IMR-90 (cell line): ENCODE measurements around the gene SAMD9. TPM values are rescaled to one million over a fixed set of nuclear protein-coding genes. Genes with fewer than 3 reads are reported as not detected.
A peak's percentile ranks its signal among the peaks of the same experiment; 100 is the strongest.

Experiments used
- ATAC-seq: fragments of 200-7000 bp; cut with Tn5 transposase; 2 replicates; pipeline ENCODE4 v1.9.1; 2020; ENCODE audit warnings: low read depth, mild to moderate bottlenecking, moderate library complexity
- BruUV-seq: library from RNA; stranded (reverse); fragments of 400-500 nt; replicated peaks from 2 replicates; lab custom pipeline; 2021; lab: Mats Ljungman, UMichigan
- CTCF ChIA-PET: fragments of 300-600 bp; formaldehyde crosslinking; extraction: SDS; loops from one replicate; lab custom pipeline; 2021; ENCODE audit warnings: antibody characterized with exemption; lab: Yijun Ruan, JAX
- POLR2A ChIA-PET: fragments of 300-600 bp; sonication (Branson Sonifier 250); formaldehyde crosslinking; loops from one replicate; lab custom pipeline; 2022; ENCODE audit warnings: antibody characterized with exemption; ENCODE audit not compliant: unreplicated experiment; lab: Charles Lee
- DNase-seq: peaks from one replicate; pipeline ENCODE4 v3.0.0; 2013
- H2AFZ ChIP-seq: replicated peaks from 2 replicates; pipeline ENCODE3; 2013; ENCODE audit warnings: low read length, mild to moderate bottlenecking; ENCODE audit not compliant: poor library complexity
- H2AK5ac ChIP-seq: 2 replicates; pipeline ENCODE4 v1.6.1; 2013; ENCODE audit warnings: low read depth, low read length, inconsistent platforms
- H2AK9ac ChIP-seq: replicated peaks from 2 replicates; pipeline ENCODE3; 2013; ENCODE audit warnings: mild to moderate bottlenecking, low read depth, low read length, moderate library complexity; ENCODE audit not compliant: poor library complexity
- H2BK120ac ChIP-seq: 2 replicates; pipeline ENCODE4 v1.6.1; 2013; ENCODE audit warnings: low read depth, low read length, inconsistent platforms
- H2BK15ac ChIP-seq: 3 replicates; pipeline ENCODE4 v1.6.1; 2013; ENCODE audit warnings: low read depth, low read length, inconsistent platforms
- H2BK20ac ChIP-seq: 2 replicates; pipeline ENCODE4 v1.6.1; 2013; ENCODE audit warnings: low read depth, mild to moderate bottlenecking, inconsistent platforms, low read length, moderate library complexity
- H2BK5ac ChIP-seq: 2 replicates; pipeline ENCODE4 v1.6.1; 2013; ENCODE audit warnings: mild to moderate bottlenecking, low read depth, low read length, inconsistent platforms; ENCODE audit not compliant: poor library complexity, severe bottlenecking
- H3K14ac ChIP-seq: replicated peaks from 2 replicates; pipeline ENCODE4 v1.6.1; 2013; ENCODE audit warnings: low read depth, low read length, inconsistent platforms
- H3K18ac ChIP-seq: 2 replicates; pipeline ENCODE4 v1.6.1; 2013; ENCODE audit warnings: low read depth, low read length, control low read depth
- H3K23ac ChIP-seq: 2 replicates; pipeline ENCODE4 v1.6.1; 2013; ENCODE audit warnings: low read depth, low read length, inconsistent platforms
- H3K27ac ChIP-seq: 2 replicates; pipeline ENCODE4 v1.5.1; 2013; ENCODE audit warnings: mild to moderate bottlenecking, control low read depth, low read length; ENCODE audit not compliant: insufficient read depth
- H3K27me3 ChIP-seq: 2 replicates; pipeline ENCODE4 v1.6.1; 2013; ENCODE audit warnings: low read length; ENCODE audit not compliant: control insufficient read depth, insufficient read depth
- H3K36me3 ChIP-seq: 2 replicates; pipeline ENCODE4 v1.6.1; 2013; ENCODE audit warnings: low read length, mixed read lengths; ENCODE audit not compliant: control insufficient read depth, insufficient read depth
- H3K4ac ChIP-seq: 2 replicates; pipeline ENCODE4 v1.6.1; 2013; ENCODE audit warnings: low read depth, low read length, inconsistent platforms
- H3K4me1 ChIP-seq: 2 replicates; pipeline ENCODE4 v1.6.1; 2013; ENCODE audit warnings: low read length, mixed read lengths; ENCODE audit not compliant: control insufficient read depth, insufficient read depth
- H3K4me2 ChIP-seq: 2 replicates; pipeline ENCODE4 v1.6.1; 2013; ENCODE audit warnings: low read depth, mild to moderate bottlenecking, control low read depth, low read length, moderate library complexity
- H3K4me3 ChIP-seq: 2 replicates; pipeline ENCODE4 v1.5.1; 2013; ENCODE audit warnings: low read depth, mild to moderate bottlenecking, control low read depth, low read length, moderate library complexity; ENCODE audit not compliant: insufficient read depth
- H3K56ac ChIP-seq: 2 replicates; pipeline ENCODE4 v1.6.1; 2013; ENCODE audit warnings: low read length, inconsistent platforms; ENCODE audit not compliant: insufficient read depth; ENCODE audit errors: extremely low read depth
- H3K79me1 ChIP-seq, 2 experiments: 2 replicates each; pipeline ENCODE4 v1.6.1; 2013; ENCODE audit warnings: low read length in 2 of 2, inconsistent platforms in 1 of 2, low read depth in 1 of 2
- H3K9ac ChIP-seq: 2 replicates; pipeline ENCODE4 v1.6.1; 2013; ENCODE audit warnings: low read depth, low read length, control low read depth
- H3K9me1 ChIP-seq: 2 replicates; pipeline ENCODE4 v1.6.1; 2013; ENCODE audit warnings: low read length, inconsistent platforms; ENCODE audit not compliant: insufficient read depth
- H3K9me3 ChIP-seq: 2 replicates; pipeline ENCODE4 v1.6.1; 2013; ENCODE audit warnings: low read length; ENCODE audit not compliant: control insufficient read depth, insufficient read depth
- H4K20me1 ChIP-seq: 2 replicates; pipeline ENCODE4 v1.6.1; 2013; ENCODE audit warnings: low read length, inconsistent platforms; ENCODE audit not compliant: insufficient read depth
- H4K5ac ChIP-seq: 2 replicates; pipeline ENCODE4 v1.6.1; 2013; ENCODE audit warnings: mild to moderate bottlenecking, low read depth, low read length, control low read depth
- H4K8ac ChIP-seq, 2 experiments: 2 replicates each; pipeline ENCODE4 v1.6.1; 2013; ENCODE audit warnings: low read depth in 2 of 2, low read length in 2 of 2, control low read depth in 1 of 2, inconsistent platforms in 1 of 2
- H4K91ac ChIP-seq: 2 replicates; pipeline ENCODE4 v1.6.1; 2013; ENCODE audit warnings: low read depth, low read length, inconsistent platforms; ENCODE audit not compliant: insufficient read depth
- CEBPB ChIP-seq: IDR thresholded peaks from 2 replicates; pipeline ENCODE4 v1.6.1; 2012; ENCODE audit warnings: low read depth, low read length, improper control_type of control experiment
- FOS ChIP-seq: fragments of 150-350 bp; IDR thresholded peaks from 2 replicates; pipeline ENCODE4 v1.6.1; 2016; ENCODE audit warnings: low read depth, low read length
- MAFK ChIP-seq: IDR thresholded peaks from 2 replicates; pipeline ENCODE4 v1.6.1; 2012; ENCODE audit warnings: low read depth, low read length, improper control_type of control experiment
- MXI1 ChIP-seq: IDR thresholded peaks from 2 replicates; pipeline ENCODE4 v1.6.1; 2012; ENCODE audit warnings: low read depth, mild to moderate bottlenecking, low read length, moderate library complexity, borderline replicate concordance
- POLR2A ChIP-seq: IDR thresholded peaks from 2 replicates; pipeline ENCODE4 v1.6.1; 2012; ENCODE audit warnings: mild to moderate bottlenecking, low read depth, low read length
- WGBS, 2 experiments: methylation state at CpG; one replicate each; pipeline versions ENCODE4 v1.1.5 to v1.1.7; 2013; ENCODE audit warnings: missing lambda C conversion rate in 2 of 2; ENCODE audit not compliant: insufficient read length in 1 of 2; ENCODE audit errors: extremely low coverage in 2 of 2; 5-methylcytosine and 5-hydroxymethylcytosine counted together
- dilution Hi-C: fragments of 300-500 bp; cut with HindIII; formaldehyde crosslinking; loops from one replicate; pipeline ENCODE4 v1.14.3; 2018; ENCODE audit warnings: low sequenced_read_pairs; ENCODE audit not compliant: unreplicated experiment
- in situ Hi-C: fragments of 300-500 bp; cut with MboI; formaldehyde crosslinking; loops from 3 replicates; pipeline ENCODE4 v1.14.3; 2019; ENCODE audit warnings: low sequenced_read_pairs, inconsistent platforms, mixed read lengths
- intact Hi-C: fragments of 100-400 bp; cut with micrococcal nuclease; formaldehyde crosslinking; loops from 2 replicates; pipeline ENCODE4 v1.10.0; 2022
- polyA plus RNA-seq, 3 experiments: library from polyadenylated mRNA; depleted of rRNA; stranded (reverse); fragments of >200 nt; gene quantifications; 2 replicates each; pipeline ENCODE4 v1.2.3, GENCODE V29; 2012; ENCODE audit warnings: low replicate concordance in 1 of 3
- total RNA-seq: library from RNA; depleted of rRNA; stranded (reverse); fragments of >200 nt; gene quantifications from 2 replicates; pipeline ENCODE4 v1.2.3, GENCODE V29; 2012
- TF ChIP-seq, protein P1 (sequence below): fragments of 150-350 bp; IDR thresholded peaks from 2 replicates; pipeline ENCODE4 v1.6.1; 2017; ENCODE audit warnings: mild to moderate bottlenecking, antibody characterized with exemption, low read length, low read depth

Gene SAMD9
- total and polyA plus RNA-seq, 2 of the 4 experiments (the other 2 are of a cell fraction), result 1.9 to 9.5 TPM

DNA sequence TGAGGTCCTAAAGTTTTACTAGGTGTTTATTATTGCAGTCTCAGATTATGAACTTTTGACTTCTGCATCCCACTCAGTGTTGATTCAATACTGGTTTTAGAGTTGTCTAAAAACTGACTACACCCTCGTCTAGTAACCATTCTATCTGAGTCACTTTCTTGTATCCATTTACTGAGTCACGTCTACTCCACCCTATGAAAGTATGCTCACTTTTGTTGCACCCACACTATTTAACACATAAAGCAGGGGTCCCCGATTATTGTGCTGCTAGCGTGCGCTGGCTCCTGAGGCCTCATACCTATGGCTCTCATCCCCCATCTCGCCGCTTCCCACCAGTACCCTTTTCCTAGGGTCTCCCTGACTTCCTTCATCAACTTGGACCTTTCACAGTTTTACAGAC lies 2.0 kb downstream of the SAMD9 start:
- H3K9ac ChIP-seq, result no peak overlapping the region; the same call in 1 of the 2 replicates
- H3K79me1 ChIP-seq, result peaks cover 5 to 9% of the 10 kb centered on the region in 2 experiments; a peak in 3 of 4 replicates
- peak overlapping the region; percentile 59 for H2BK5ac ChIP-seq
- in situ Hi-C loops, result no loop called here
- peak overlapping the region in 1 of 2 experiments; percentile 82; a peak in 2 of 4 replicates for H4K8ac ChIP-seq
- H3K4me3 ChIP-seq, result no peak overlapping the region
- no peaks in the 10 kb centered on the region for H3K27me3 ChIP-seq
- peak overlapping the region; percentile 95 for H3K4ac ChIP-seq
- no peaks in the 10 kb centered on the region for H3K9me1 ChIP-seq
- peak overlapping the region; percentile 82; the same call in 1 of the 2 replicates for H3K23ac ChIP-seq
- no peaks in the 10 kb centered on the region for H3K36me3 ChIP-seq
- H2BK15ac ChIP-seq, result peak overlapping the region; percentile 84; the same call in 1 of the 3 replicates
- H4K5ac ChIP-seq, result peak overlapping the region; percentile 62; the same call in 1 of the 2 replicates
- H3K9me3 ChIP-seq, result no peaks in the 10 kb centered on the region
- DNase-seq (peak; percentile 75), ATAC-seq (peak; percentile 71)
- ChIA-PET CTCF (no interaction called here), POLR2A (no interaction called here)
- peak overlapping the region; percentile 90 for H2BK120ac ChIP-seq
- H3K56ac ChIP-seq, result peak overlapping the region; percentile 62; the same call in 1 of the 2 replicates
- TF ChIP-seq, protein P1, sequence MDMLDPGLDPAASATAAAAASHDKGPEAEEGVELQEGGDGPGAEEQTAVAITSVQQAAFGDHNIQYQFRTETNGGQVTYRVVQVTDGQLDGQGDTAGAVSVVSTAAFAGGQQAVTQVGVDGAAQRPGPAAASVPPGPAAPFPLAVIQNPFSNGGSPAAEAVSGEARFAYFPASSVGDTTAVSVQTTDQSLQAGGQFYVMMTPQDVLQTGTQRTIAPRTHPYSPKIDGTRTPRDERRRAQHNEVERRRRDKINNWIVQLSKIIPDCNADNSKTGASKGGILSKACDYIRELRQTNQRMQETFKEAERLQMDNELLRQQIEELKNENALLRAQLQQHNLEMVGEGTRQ, result no peak
- TF ChIP-seq FOS, result peak; percentile 43; the same call in 1 of the 2 replicates
- 0 out of 2 replicates have a peak, but pooled peaks have one; percentile 4 for TF ChIP-seq CEBPB
- TF ChIP-seq MXI1, result no peak
- no peak for TF ChIP-seq MAFK
- TF ChIP-seq POLR2A, result no peak
- H4K91ac ChIP-seq, result peak overlapping the region; percentile 53
- peak overlapping the region; percentile 80 for H2AK9ac ChIP-seq
- intact Hi-C loops, result loop anchor here (2.0 kb wide), 1 partner anchor 31 kb away; no protein-coding TSS in a partner anchor
- peak overlapping the region; percentile 73 for H2AFZ ChIP-seq
- WGBS, 2 experiments, result 83% methylated on average over 3 of the region's 7 CpGs; no CpG with 5 or more reads in 1 of the 2 experiments
- H3K18ac ChIP-seq, result peak overlapping the region; percentile 83; the same call in 1 of the 2 replicates
- H4K20me1 ChIP-seq, result no peaks in the 10 kb centered on the region
- dilution Hi-C loops, result no loop called here
- H3K14ac ChIP-seq, result peak overlapping the region; percentile 80; the same call in 1 of the 2 replicates
- BruUV-seq, result no TSS peak
- peak overlapping the region; percentile 88 for H2AK5ac ChIP-seq
- H2BK20ac ChIP-seq, result peak overlapping the region; percentile 92
- peaks cover 7% of the 10 kb centered on the region for H3K4me1 ChIP-seq
- peak overlapping the region; percentile 84 for H3K4me2 ChIP-seq
- H3K27ac ChIP-seq, result peak overlapping the region; percentile 72
